LNCAP (cell line): Measurements from ENCODE around the gene KLF7.

Source experiments
- TF ChIP-seq, protein P1 (sequence below): fragments of 450-650 bp; IDR thresholded peaks from 2 replicates; pipeline ENCODE4 v1.5.1; 2017; ENCODE audit warnings: mild to moderate bottlenecking

Gene KLF7

DNA sequence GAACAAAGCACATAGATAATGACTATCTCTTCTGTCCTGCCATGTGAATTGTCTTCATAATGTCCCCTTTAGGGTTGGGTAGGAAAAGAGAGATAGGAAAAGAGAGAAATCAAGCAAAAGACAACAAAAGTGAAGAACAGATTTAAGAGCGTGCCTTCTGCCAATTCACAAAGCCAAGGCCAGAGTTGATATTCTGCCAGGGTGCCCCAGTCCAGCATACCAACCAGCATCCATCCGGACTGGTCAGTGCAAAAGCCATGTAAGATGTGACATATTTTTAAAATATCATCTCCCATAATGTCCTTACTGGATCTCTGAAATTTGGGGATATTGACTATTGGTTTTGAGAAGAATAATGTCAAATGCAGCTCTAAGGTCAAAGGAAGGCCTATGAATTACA, 35.7 kb upstream of the KLF7 start:
- TF ChIP-seq, protein P1, sequence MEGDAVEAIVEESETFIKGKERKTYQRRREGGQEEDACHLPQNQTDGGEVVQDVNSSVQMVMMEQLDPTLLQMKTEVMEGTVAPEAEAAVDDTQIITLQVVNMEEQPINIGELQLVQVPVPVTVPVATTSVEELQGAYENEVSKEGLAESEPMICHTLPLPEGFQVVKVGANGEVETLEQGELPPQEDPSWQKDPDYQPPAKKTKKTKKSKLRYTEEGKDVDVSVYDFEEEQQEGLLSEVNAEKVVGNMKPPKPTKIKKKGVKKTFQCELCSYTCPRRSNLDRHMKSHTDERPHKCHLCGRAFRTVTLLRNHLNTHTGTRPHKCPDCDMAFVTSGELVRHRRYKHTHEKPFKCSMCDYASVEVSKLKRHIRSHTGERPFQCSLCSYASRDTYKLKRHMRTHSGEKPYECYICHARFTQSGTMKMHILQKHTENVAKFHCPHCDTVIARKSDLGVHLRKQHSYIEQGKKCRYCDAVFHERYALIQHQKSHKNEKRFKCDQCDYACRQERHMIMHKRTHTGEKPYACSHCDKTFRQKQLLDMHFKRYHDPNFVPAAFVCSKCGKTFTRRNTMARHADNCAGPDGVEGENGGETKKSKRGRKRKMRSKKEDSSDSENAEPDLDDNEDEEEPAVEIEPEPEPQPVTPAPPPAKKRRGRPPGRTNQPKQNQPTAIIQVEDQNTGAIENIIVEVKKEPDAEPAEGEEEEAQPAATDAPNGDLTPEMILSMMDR, result no peak

DNA sequence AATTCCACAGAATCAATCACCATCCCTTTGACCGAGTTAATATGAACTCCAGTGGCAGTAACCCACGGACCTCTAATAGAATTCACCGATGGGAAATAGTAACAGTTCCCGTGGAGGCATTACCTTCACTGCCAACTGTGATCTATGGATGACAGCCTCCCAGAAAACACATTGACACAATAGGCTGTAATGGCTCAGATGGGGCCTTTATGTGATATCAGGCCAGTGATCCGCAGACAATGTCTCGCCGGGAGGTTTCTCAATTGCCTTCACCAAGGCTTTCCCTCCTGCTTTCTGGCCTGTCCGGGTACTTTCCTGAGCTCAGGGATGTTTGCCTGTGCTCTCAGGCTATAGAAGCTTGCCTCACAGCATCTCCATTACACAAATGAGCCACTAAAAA, 34.4 kb upstream of the KLF7 start:
- TF ChIP-seq, protein P1, result no peak

DNA sequence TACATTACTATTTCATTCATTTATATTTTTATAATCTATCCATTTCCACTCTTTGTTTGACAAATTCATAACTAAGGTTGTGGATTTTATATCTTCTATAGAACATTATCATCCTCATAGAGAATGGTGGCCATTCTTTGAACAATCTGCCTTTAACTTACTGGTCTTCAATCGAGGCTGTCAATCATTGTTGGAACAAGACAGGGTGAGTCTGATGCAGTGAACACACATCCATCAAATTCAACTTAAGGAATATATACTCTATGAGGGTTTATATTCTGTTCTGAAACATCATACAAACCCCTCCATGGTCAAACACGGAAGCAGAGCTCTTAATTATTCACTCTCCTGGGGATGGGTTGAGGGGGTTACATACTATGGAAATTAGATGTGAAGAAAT, 28.3 kb upstream of the KLF7 start:
- TF ChIP-seq, protein P1, result no peak

DNA sequence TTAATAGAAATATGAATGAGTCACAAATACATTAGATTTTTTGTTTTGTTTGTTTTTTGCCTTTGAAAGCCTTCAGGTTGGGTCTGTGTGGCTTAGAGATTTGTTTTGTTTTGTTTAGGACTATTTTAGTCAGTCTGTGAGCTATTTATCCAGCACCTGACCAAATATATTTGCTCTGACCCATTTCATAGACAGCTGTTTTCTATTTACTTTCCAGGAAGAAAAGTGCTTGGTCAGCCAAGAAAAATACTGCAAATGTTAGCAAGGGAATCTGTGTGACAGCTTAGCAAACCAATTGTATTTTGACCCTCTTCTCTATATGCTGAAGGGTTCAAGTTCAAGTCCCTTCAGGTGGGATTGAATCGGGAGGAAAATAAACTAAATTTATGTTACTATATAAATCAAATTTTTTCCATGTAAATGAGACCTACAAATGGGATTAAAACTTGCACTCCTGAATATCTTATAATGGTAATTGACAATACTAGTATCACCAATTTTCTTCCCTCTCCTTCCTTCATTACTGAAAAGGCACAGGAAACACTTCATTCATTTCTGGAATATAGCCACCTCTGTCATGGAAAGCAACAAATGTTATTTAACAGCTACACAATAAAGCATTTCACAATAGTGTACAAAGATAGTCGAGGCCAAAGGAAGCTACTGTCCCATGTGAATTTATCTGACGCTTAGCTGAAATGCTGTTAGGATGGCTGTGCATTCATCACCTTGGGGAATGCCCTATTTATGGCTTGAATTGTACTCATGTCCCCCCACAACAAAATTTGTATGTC, 23.1 kb upstream of the KLF7 start:
- TF ChIP-seq, protein P1, result no peak

DNA sequence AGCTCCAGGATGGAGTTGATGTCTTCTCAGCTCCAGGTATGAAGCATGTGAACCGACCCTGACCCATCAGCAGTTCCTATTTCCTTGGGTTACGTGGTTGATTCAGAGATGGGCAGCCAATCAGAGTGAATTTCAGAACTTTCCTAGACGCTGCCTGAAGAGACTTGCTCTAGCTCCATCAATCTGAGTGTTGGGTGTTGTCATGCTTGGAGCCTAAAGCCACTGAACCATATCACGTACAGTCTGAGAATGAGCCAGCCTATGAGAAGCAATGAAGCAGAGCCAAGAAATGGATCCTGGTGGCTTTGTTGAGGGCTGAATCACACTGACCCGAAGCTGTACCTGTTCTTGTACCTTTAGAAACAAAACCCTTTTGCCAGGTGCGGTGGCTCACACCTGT, 19.6 kb upstream of the KLF7 start:
- TF ChIP-seq, protein P1, result no peak

DNA sequence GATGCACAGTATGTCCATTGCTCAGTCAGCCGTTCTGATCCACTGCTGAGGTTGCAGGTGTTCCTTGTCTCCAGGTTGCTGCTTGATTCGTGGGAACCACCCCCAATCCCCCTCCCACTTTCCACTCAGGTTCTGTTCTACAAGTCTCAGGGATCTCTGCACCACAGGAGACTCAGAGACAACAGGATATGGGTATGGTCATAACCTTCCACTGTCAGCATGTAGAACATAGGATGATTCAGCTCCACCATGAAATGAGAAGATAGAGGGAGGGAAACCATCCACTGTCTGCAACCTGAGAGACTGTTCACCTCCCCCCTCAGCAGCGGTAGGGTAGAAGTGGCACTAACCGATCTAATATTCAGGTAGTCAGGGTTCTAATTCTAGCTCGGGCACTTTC, 19.0 kb upstream of the KLF7 start:
- TF ChIP-seq, protein P1, result no peak

DNA sequence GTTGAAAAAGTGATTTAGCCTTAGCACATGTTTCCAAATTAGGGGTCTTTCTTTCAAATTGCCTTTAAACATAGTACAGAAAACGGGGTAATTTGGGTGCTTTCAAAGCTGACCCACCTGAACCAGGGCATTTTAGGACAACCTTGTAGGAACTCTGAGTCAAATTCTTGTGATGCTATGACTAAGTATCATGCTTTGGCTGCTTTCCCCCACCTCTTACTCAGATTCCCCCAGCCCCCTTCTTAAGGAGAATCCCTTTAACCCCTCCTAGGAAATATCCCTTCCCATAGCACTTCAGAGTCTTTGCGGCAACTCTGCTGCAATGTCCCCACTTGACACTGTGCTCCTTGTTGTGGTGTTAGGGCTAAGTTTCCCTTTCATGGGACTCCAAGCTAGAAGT, 18.6 kb upstream of the KLF7 start:
- TF ChIP-seq, protein P1, result no peak

DNA sequence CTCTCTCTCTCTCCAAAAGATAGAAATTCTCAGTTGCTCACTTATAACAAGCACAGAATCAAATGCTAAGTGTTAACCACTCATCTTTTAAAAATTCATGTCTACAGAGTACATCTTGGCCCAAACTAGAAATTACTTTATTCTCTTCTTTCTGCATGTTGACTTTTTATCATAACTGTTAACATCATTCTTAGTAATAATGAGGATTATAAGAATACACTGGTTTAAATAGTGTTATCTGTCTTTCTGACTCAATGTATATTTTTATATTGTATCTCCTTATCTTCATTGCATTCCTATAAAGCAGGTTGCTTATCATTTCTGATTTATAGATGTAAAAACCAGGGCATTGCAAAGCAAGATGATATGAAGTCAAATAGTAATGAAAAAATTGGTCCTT, 17.8 kb upstream of the KLF7 start:
- TF ChIP-seq, protein P1, result no peak
